ENCODE measurements around the gene PER2.

PER2 gene

DNA sequence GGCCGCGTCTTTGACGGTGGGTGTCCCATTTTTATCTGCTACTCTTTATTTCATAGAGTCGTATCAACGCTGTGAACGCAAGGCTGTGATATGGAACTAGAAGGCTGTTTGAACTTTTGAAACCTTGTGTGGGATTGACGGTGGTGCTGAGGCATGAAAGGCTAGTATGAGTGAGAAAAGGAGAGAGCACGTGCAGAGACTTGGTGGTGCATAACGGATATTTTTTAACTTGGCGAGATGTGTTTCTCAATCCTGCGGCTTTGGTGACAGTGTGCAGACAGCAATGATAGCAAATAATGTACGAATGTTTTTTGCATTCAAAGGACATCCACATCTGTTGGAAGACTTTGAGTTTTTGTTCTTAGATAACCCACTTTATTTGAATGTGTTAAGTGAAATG lies 54.8 kb downstream of the PER2 start:
- DNase-seq (ENCODE audit: low read depth), result no peak
- TF ChIP-seq, protein P1, sequence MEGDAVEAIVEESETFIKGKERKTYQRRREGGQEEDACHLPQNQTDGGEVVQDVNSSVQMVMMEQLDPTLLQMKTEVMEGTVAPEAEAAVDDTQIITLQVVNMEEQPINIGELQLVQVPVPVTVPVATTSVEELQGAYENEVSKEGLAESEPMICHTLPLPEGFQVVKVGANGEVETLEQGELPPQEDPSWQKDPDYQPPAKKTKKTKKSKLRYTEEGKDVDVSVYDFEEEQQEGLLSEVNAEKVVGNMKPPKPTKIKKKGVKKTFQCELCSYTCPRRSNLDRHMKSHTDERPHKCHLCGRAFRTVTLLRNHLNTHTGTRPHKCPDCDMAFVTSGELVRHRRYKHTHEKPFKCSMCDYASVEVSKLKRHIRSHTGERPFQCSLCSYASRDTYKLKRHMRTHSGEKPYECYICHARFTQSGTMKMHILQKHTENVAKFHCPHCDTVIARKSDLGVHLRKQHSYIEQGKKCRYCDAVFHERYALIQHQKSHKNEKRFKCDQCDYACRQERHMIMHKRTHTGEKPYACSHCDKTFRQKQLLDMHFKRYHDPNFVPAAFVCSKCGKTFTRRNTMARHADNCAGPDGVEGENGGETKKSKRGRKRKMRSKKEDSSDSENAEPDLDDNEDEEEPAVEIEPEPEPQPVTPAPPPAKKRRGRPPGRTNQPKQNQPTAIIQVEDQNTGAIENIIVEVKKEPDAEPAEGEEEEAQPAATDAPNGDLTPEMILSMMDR (conservative IDR thresholded peaks at IDR 0.05; ENCODE audit: low read length), result no peak

DNA sequence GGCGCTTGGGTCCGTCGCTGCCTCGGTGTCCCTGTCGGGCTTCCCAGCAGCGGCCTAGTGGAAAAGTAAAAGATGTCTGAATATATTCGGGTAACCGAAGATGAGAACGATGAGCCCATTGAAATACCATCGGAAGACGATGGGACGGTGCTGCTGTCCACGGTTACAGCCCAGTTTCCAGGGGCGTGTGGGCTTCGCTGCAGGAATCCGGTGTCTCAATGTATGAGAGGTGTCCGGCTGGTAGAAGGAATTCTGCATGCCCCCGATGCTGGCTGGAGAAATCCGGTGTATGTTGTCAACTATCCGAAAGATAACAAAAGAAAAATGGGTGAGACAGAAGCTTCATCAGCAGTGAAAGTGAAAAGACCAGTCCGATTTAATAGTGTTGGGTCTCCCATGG lies 56.6 kb downstream of the PER2 start:
- no peak for DNase-seq (ENCODE audit: low read depth)
- TF ChIP-seq, protein P1 (conservative IDR thresholded peaks at IDR 0.05; ENCODE audit: low read length), result no peak
- H3K4me3 ChIP-seq (ENCODE audit: low read length), result no peak overlapping the region

More for the DNA sequence above, 54.8 kb downstream of the PER2 start:
- no peak overlapping the region for H3K4me3 ChIP-seq (ENCODE audit: low read length)

DNA sequence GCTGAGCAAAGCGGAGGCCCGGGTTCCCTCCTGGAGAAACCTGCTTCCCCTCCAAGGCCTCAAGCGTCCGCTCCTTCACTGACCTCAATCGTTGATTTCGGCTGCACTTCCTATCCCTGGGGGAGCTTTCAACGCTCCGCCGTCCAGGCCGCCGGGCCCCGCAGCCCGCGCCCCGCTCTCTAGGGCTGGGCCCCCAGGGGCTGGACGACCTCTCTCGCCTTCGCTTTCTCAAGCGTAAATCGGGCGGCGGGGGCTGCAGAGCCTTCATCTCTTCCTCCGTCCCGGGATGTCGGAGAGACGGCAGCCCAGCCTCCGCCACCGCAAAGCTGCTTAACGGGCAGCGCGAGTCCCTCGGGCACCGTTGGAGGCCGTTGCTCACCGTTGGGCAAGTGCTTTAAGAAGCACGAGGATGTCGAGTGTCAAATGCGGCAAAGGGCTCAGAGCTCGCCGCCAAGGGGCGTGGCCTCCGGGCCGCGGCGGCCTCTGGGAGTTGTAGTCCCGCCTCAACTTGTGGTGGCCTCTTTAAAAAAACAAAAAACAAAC lies 57.1 kb downstream of the PER2 start:
- H3K4me3 ChIP-seq (ENCODE audit: low read length), result no peak overlapping the region
- TF ChIP-seq, protein P1 (conservative IDR thresholded peaks at IDR 0.05; ENCODE audit: low read length), result no peak
- no peak for DNase-seq (ENCODE audit: low read depth)

DNA sequence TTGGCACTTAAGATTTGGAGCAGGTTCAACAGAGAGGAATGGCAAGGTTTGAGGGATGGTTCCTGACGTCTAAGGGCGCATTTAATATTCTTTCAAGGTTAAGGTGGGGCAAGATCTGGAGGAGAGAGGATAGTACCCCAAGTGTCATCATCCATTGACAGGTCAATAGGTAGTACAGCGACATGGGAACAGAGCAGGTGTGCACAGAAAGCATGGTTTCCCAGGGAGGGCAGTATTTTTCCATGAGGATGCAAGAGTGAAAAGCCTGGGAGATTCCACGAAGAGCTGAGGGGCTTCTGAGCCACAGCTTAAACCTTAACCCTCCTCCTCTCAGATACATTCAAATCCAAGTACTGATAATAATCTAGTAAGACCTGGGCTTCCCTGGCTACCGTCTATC lies 57.7 kb downstream of the PER2 start:
- no peak overlapping the region for H3K4me3 ChIP-seq (ENCODE audit: low read length)
- TF ChIP-seq, protein P1 (conservative IDR thresholded peaks at IDR 0.05; ENCODE audit: low read length), result no peak
- no peak for DNase-seq (ENCODE audit: low read depth)

DNA sequence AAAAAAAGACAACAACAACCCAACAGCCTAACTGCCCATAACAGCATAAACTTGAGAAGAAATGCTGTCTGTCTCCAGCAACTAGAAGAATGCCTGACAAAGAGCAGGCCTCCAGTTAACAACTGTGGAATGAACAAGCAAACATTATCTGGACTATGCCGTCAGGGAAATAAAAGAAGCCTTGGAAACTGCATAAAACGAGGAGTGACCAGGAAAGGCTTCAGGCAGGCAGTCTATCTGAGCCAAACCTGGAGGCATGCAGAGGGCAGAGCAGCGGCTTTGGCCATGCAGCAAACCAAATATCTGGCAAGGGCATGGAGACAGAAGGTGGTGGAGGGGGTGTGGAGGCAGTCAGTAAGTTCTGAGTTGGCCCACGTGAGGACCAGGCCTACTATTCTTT lies 59.7 kb downstream of the PER2 start:
- no peak overlapping the region for H3K4me3 ChIP-seq (ENCODE audit: low read length)
- TF ChIP-seq, protein P1 (conservative IDR thresholded peaks at IDR 0.05; ENCODE audit: low read length), result no peak
- no peak for DNase-seq (ENCODE audit: low read depth)

DNA sequence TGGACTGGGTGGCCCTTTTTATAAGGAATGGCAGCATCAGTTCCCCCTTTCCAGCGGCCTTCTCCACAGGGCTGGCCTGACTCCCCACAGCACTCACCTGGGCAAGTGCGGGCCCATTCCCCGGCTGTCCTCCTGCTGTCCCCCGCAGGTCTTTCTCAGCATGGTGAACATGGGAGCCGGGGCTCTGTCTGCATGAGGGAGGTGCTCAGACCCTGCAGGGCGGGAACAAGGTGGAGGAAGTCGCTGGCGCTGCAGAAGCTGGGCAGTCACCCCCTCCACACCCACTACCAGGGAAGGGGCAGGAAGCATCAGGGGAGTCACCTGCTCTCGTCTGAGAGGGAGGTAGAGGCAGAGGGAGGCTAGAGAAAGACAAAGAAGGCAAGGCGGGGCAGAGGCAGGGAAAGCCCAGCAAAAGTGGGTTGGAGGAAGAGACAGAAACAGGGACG lies 60.8 kb downstream of the PER2 start:
- TF ChIP-seq, protein P1 (conservative IDR thresholded peaks at IDR 0.05; ENCODE audit: low read length), result no peak
- H3K4me3 ChIP-seq (ENCODE audit: low read length), result no peak overlapping the region
- no peak for DNase-seq (ENCODE audit: low read depth)

DNA sequence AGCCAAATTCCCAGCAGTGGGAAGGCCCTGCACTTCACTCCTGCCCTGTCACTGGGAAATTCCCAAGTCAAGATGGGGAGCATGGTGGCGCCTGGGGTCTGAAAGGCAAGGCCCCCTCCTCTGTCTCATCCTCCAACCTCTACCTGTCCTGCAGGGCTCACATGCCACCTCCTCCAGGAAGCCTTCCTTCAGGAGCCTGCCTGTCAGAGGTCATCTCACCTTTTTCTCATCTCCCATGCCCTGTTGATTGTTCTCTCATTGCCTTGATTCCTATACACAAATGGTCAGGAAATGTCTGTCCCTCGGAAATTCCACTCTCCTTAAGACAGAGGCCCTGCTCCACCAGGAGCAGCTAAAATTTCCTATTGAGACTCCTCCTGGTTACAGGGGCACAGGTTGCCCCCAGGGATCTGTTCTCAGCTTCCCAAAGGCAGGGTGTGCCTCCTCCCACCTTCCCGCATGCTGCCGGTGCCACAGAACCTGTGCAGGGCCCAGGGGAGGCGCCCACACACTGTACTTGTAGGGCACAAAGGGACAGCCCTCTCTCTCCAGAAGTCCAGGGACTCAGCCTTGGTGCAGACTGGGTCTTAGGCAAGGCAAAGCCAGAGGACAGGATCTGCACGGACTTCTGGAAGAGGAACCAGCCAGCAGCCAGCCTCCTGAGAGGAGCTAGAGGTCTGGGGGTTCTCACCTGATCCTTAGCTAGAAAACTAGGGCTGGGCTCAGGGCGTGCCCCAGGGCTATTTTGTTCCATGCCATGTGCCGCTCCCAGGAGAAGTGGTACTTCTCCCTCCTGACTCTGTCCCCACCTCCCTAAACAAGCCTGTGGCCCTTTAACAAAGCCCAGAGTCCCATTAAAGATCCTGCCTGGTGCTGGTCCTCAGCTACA lies 61.5 kb downstream of the PER2 start:
- H3K4me3 ChIP-seq (ENCODE audit: low read length), result no peak overlapping the region
- DNase-seq (ENCODE audit: low read depth), result no peak
- TF ChIP-seq, protein P1 (conservative IDR thresholded peaks at IDR 0.05; ENCODE audit: low read length), result no peak
